K562 (cell line): Measurements from ENCODE around the gene BIN1. TPM values are rescaled to one million over a fixed set of nuclear protein-coding genes. Genes with fewer than 3 reads are reported as not detected.

Experiments
- ARID2 ChIP-seq: fragments of 450-650 bp; IDR thresholded peaks from 2 replicates; pipeline ENCODE4 v1.6.1; 2017; ENCODE audit warnings: antibody characterized with exemption, mild to moderate bottlenecking
- BCOR ChIP-seq: fragments of 450-650 bp; IDR thresholded peaks from 2 replicates; pipeline ENCODE4 v1.6.1; 2016
- BRCA1 ChIP-seq, 2 experiments: fragments of 450-650 bp in 1 of 2; sonication (generic) in 1 of 2; formaldehyde crosslinking in 1 of 2; IDR thresholded peaks; 2 replicates each; pipeline versions ENCODE4 v1.5.0 to v1.6.1; 2017 to 2020; ENCODE audit warnings: mild to moderate bottlenecking in 1 of 2, missing genetic modification reagents in 1 of 2
- CHCHD3 ChIP-seq: fragments of 250-450 bp; sonication (Bioruptor Pico); IDR thresholded peaks from 2 replicates; pipeline ENCODE4 v2.1.2; 2022; ENCODE audit warnings: mild to moderate bottlenecking
- CHD4 ChIP-seq: fragments of 200-600 bp; sonication (generic); IDR thresholded peaks from 3 replicates; pipeline ENCODE4 v1.6.1; 2012; ENCODE audit warnings: low read depth, mild to moderate bottlenecking, mixed read lengths, low read length, inconsistent platforms; ENCODE audit not compliant: insufficient read depth, insufficient replicate concordance, poor library complexity, severe bottlenecking
- ETV1 ChIP-seq: fragments of 450-650 bp; conservative IDR thresholded peaks from 2 replicates; pipeline ENCODE4 v1.6.1; 2016; ENCODE audit warnings: missing genetic modification characterization, control low read depth, low read depth, missing compliant biosample characterization
- GABPB2 ChIP-seq: fragments of 250-450 bp; sonication (Bioruptor Pico); conservative IDR thresholded peaks from 2 replicates; pipeline ENCODE4 v1.5.1; 2021; ENCODE audit warnings: mild to moderate bottlenecking
- GTF2A2 ChIP-seq: IDR thresholded peaks from 2 replicates; pipeline ENCODE4 v1.6.1; 2016; ENCODE audit warnings: mild to moderate bottlenecking, missing genetic modification characterization, missing compliant biosample characterization
- HDAC6 ChIP-seq: IDR thresholded peaks from 2 replicates; pipeline ENCODE4 v1.6.1; 2012; ENCODE audit warnings: low read depth, mild to moderate bottlenecking, control low read depth, inconsistent platforms, low read length, moderate library complexity
- HMG20A ChIP-seq: fragments of 450-650 bp; formaldehyde crosslinking; conservative IDR thresholded peaks from 2 replicates; pipeline ENCODE4 v1.4.0; 2020; ENCODE audit warnings: mild to moderate bottlenecking, mixed read lengths
- KAT7 ChIP-seq: sonication (generic); formaldehyde crosslinking; IDR thresholded peaks from 2 replicates; pipeline ENCODE4 v1.8.0; 2022; ENCODE audit warnings: missing genetic modification reagents, mild to moderate bottlenecking, borderline replicate concordance
- MCM7 ChIP-seq, 2 experiments: fragments of 450-650 bp; IDR thresholded peaks; 2 replicates each; pipeline ENCODE4 v1.6.1; 2016 to 2018
- MNT ChIP-seq, 2 experiments: fragments of 450-650 bp; conservative IDR thresholded peaks; 2 replicates each; pipeline ENCODE4 v1.6.1; 2017; ENCODE audit warnings: mild to moderate bottlenecking in 2 of 2, moderate library complexity in 2 of 2
- NFXL1 ChIP-seq: fragments of 450-650 bp; formaldehyde crosslinking; IDR thresholded peaks from 2 replicates; pipeline ENCODE4 v1.4.0; 2021; ENCODE audit warnings: mild to moderate bottlenecking
- NR1H2 ChIP-seq: sonication (generic); formaldehyde crosslinking; IDR thresholded peaks from 2 replicates; pipeline ENCODE4 v1.4.0; 2020; ENCODE audit warnings: mild to moderate bottlenecking, missing genetic modification reagents
- PCBP1 ChIP-seq: fragments of 200-400 bp; formaldehyde crosslinking; IDR thresholded peaks from 2 replicates; pipeline ENCODE4 v1.6.1; 2018; ENCODE audit warnings: mild to moderate bottlenecking, low read depth, low read length; ENCODE audit not compliant: poor library complexity, severe bottlenecking
- RBM25 ChIP-seq: fragments of 200-400 bp; formaldehyde crosslinking; IDR thresholded peaks from 2 replicates; pipeline ENCODE4 v1.6.1; 2018; ENCODE audit warnings: low read length, low read depth, moderate library complexity; ENCODE audit not compliant: severe bottlenecking
- SIRT6 ChIP-seq: IDR thresholded peaks from one replicate; pipeline ENCODE4 v1.6.1; 2012; ENCODE audit warnings: low read depth, mild to moderate bottlenecking, control low read depth, inconsistent platforms, low read length, moderate library complexity
- SMARCA4 ChIP-seq: fragments of 450-650 bp; IDR thresholded peaks from 2 replicates; pipeline ENCODE4 v1.6.1; 2016
- SRF ChIP-seq, 2 experiments: fragments of 250-450, 450-650 bp in 1 of 2; sonication (Bioruptor Pico) in 1 of 2; sonication (generic) in 1 of 2; formaldehyde crosslinking; IDR thresholded peaks; 2 replicates each; pipeline versions ENCODE4 v1.5.0 to v1.5.1; 2020 to 2022; ENCODE audit warnings: mild to moderate bottlenecking in 1 of 2, missing genetic modification reagents in 1 of 2
- TBP ChIP-seq: optimal IDR thresholded peaks from 2 replicates; pipeline ENCODE3; 2011; ENCODE audit warnings: low read depth, low read length, improper control_type of control experiment
- ZC3H11A ChIP-seq: IDR thresholded peaks from 2 replicates; pipeline ENCODE4 v1.6.1; 2012; ENCODE audit warnings: low read depth, low read length, improper control_type of control experiment
- ZKSCAN3 ChIP-seq: fragments of 250-450 bp; sonication (Bioruptor Pico); IDR thresholded peaks from 2 replicates; pipeline ENCODE4 v1.4.0; 2020
- ZNF764 ChIP-seq: fragments of 250-450 bp; sonication (Bioruptor Pico); IDR thresholded peaks from 2 replicates; pipeline ENCODE4 v1.4.0; 2020; ENCODE audit warnings: low read depth, mild to moderate bottlenecking, moderate library complexity
- ZNF780A ChIP-seq: fragments of 250-450 bp; sonication (Bioruptor Pico); IDR thresholded peaks from 2 replicates; pipeline ENCODE4 v1.5.0; 2021; ENCODE audit warnings: mild to moderate bottlenecking
- polyA plus RNA-seq, 8 experiments: library from polyadenylated mRNA; depleted of rRNA in 4 of 8; stranded (reverse) in 5 of 8; unstranded in 3 of 8; fragments of >200 nt; fragmentation: Nextera tagmentation in 2 of 8; fragmentation: Illumina TruSeq in 1 of 8; extraction: Ambion mirVana in 2 of 8; extraction: Trizol in 1 of 8; gene quantifications; 2 replicates each; pipeline versions ENCODE4 v1.2.1 to v1.2.3, GENCODE V29; 2011 to 2014; ENCODE audit warnings: inconsistent platforms in 1 of 8, missing spikeins in 1 of 8
- total RNA-seq, 7 experiments: library from RNA; depleted of rRNA in 6 of 7; stranded (reverse); fragments of >200 nt in 6 of 7; fragmentation: Illumina TruSeq in 2 of 7; extraction: Trizol in 2 of 7; gene quantifications; 2 replicates each; pipeline versions ENCODE4 v1.2.1 to v1.2.3, GENCODE V29; 2011 to 2021; ENCODE audit warnings: low replicate concordance in 1 of 7
- TF ChIP-seq, protein P1 (sequence below): sonication (generic); formaldehyde crosslinking; IDR thresholded peaks from 2 replicates; pipeline ENCODE4 v1.8.1; 2023; ENCODE audit warnings: mild to moderate bottlenecking, missing genetic modification reagents, moderate library complexity
- TF ChIP-seq, protein P2 (sequence below): fragments of 450-650 bp; IDR thresholded peaks from one replicate; pipeline ENCODE4 v1.6.1; 2018; ENCODE audit warnings: mild to moderate bottlenecking, moderate library complexity; ENCODE audit not compliant: partially characterized antibody

Gene BIN1
- total and polyA plus RNA-seq, 9 of the 15 experiments (the other 6 are each of a cell fraction or from before 2014, with no cell fraction given): 0.04 to 2.8 (median 0.79) TPM; not detected in 1

GRCh38 chr2:127064642-127065250, 42.2 kb downstream of the BIN1 start (continued):
- TF ChIP-seq ZNF764 (CRISPR knock-in tag) (no peak), BRCA1 (IDR thresholded peaks at IDR 0.05) (no peak), BRCA1 (CRISPR knock-in tag; IDR thresholded peaks at IDR 0.05) (no peak), ZNF780A (no peak), CHCHD3 (no peak), TBP (peak; percentile 69), HDAC6 (no peak), NFXL1 (CRISPR knock-in tag) (no peak), MNT (conservative IDR thresholded peaks at IDR 0.05) (peak in 1 of 2 experiments; percentile 67; a peak in 3 of 4 replicates), PCBP1 (peak; percentile 84), KAT7 (no peak), SRF (CRISPR knock-in tag; IDR thresholded peaks at IDR 0.05) (peak in 1 of 2 experiments; percentile 64; a peak in 1 of 4 replicates), ZKSCAN3 (no peak), SMARCA4 (peak; percentile 95), CHD4 (no peak), GABPB2 (no peak), BCOR (peak; percentile 58; the same call in 1 of the 2 replicates), ETV1 (peak; percentile 99), SIRT6 (no peak), MCM7 (IDR thresholded peaks at IDR 0.05) (no peak), ARID2 (no peak), HMG20A (CRISPR knock-in tag) (no peak), NR1H2 (CRISPR knock-in tag) (no peak), RBM25 (no peak), ZC3H11A (no peak), GTF2A2 (tag) (no peak)
- TF ChIP-seq, protein P1, sequence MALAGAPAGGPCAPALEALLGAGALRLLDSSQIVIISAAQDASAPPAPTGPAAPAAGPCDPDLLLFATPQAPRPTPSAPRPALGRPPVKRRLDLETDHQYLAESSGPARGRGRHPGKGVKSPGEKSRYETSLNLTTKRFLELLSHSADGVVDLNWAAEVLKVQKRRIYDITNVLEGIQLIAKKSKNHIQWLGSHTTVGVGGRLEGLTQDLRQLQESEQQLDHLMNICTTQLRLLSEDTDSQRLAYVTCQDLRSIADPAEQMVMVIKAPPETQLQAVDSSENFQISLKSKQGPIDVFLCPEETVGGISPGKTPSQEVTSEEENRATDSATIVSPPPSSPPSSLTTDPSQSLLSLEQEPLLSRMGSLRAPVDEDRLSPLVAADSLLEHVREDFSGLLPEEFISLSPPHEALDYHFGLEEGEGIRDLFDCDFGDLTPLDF (CRISPR knock-in tag): peak; percentile 99
- TF ChIP-seq, protein P2, sequence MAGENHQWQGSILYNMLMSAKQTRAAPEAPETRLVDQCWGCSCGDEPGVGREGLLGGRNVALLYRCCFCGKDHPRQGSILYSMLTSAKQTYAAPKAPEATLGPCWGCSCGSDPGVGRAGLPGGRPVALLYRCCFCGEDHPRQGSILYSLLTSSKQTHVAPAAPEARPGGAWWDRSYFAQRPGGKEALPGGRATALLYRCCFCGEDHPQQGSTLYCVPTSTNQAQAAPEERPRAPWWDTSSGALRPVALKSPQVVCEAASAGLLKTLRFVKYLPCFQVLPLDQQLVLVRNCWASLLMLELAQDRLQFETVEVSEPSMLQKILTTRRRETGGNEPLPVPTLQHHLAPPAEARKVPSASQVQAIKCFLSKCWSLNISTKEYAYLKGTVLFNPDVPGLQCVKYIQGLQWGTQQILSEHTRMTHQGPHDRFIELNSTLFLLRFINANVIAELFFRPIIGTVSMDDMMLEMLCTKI: no peak
